HL-60 (cell line): Measurements from ENCODE around the gene RIPK3.

ENCODE experiments used
- DNase-seq, 2 experiments: peaks; one replicate each; pipeline ENCODE4 v3.0.0-alpha.2; 2010 to 2020; ENCODE audit warnings: low read depth in 1 of 2, low spot score in 1 of 2
- H3K27ac ChIP-seq: fragments of 250-450 bp; sonication (Bioruptor Pico); replicated peaks from 2 replicates; pipeline ENCODE4 v1.5.1; 2020; ENCODE audit warnings: mild to moderate bottlenecking, moderate library complexity
- H3K27me3 ChIP-seq: fragments of 250-450 bp; sonication (Bioruptor Pico); 2 replicates; pipeline ENCODE4 v1.5.1; 2021; ENCODE audit warnings: mild to moderate bottlenecking, moderate library complexity; ENCODE audit not compliant: insufficient read depth, poor library complexity, severe bottlenecking
- H3K4me3 ChIP-seq: replicated peaks from 2 replicates; pipeline ENCODE4 v1.5.1; 2011; ENCODE audit warnings: mild to moderate bottlenecking, control low read depth, low read length; ENCODE audit not compliant: insufficient read depth
- GABPA ChIP-seq: IDR thresholded peaks from 2 replicates; pipeline ENCODE4 v1.6.1; 2012; ENCODE audit warnings: low read depth
- POLR2AphosphoS5 ChIP-seq: IDR thresholded peaks from 2 replicates; pipeline ENCODE4 v1.6.1; 2012; ENCODE audit warnings: low read depth
- SPI1 ChIP-seq: IDR thresholded peaks from 2 replicates; pipeline ENCODE4 v1.6.1; 2012; ENCODE audit warnings: low read depth, mild to moderate bottlenecking, borderline replicate concordance
- TF ChIP-seq, protein P1 (sequence below): IDR thresholded peaks from one replicate; pipeline ENCODE4 v1.5.1; 2011; ENCODE audit warnings: low read length, control low read depth, inconsistent platforms; ENCODE audit not compliant: insufficient read depth
- TF ChIP-seq, protein P2 (sequence below): IDR thresholded peaks from 2 replicates; pipeline ENCODE4 v1.6.1; 2012; ENCODE audit warnings: low read depth; ENCODE audit not compliant: insufficient replicate concordance

The RIPK3 gene

DNA sequence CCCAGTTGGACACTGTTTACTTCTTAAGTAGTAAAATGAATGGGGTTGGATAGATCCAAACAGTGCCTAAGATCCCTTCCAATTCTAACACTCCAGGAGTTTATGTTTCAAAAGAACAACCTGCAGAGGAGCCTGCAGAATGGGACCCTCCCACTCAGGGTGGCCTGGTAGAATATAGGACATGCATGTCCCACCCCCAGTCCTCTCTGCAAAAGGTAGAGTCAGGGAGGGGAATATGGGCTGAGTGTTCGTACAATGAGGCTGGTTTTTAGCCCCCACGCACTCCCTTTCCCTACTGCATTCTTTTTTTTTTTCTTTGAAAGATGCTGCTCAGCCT lies 47.2 kb upstream of the RIPK3 start:
- H3K27ac ChIP-seq, result no peak overlapping the region
- DNase-seq, result no peak
- H3K4me3 ChIP-seq, result no peak overlapping the region
- H3K27me3 ChIP-seq, result no peaks in the 10 kb centered on the region
- TF ChIP-seq, protein P1, sequence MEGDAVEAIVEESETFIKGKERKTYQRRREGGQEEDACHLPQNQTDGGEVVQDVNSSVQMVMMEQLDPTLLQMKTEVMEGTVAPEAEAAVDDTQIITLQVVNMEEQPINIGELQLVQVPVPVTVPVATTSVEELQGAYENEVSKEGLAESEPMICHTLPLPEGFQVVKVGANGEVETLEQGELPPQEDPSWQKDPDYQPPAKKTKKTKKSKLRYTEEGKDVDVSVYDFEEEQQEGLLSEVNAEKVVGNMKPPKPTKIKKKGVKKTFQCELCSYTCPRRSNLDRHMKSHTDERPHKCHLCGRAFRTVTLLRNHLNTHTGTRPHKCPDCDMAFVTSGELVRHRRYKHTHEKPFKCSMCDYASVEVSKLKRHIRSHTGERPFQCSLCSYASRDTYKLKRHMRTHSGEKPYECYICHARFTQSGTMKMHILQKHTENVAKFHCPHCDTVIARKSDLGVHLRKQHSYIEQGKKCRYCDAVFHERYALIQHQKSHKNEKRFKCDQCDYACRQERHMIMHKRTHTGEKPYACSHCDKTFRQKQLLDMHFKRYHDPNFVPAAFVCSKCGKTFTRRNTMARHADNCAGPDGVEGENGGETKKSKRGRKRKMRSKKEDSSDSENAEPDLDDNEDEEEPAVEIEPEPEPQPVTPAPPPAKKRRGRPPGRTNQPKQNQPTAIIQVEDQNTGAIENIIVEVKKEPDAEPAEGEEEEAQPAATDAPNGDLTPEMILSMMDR, result no peak

DNA sequence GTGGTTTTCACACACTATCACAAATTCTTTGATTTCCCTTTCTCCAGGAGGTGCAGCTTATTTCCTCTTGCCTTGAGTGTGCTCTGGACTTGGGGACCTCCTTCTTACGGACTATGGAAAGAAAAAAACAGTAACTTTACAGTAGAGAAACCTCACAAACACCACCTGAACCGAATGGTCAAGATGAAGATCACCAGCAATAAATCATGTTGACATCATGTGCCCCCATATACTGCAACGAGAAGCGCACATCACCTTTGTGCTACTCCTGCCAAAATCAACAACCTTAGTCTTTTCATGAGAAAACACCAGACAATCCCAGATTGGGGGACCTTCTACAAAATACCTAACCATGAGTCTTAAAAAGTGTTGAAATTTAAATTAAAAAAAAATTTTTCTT lies 45.7 kb upstream of the RIPK3 start:
- no peak overlapping the region for H3K4me3 ChIP-seq
- DNase-seq, result no peak
- TF ChIP-seq POLR2AphosphoS5 (no peak), SPI1 (no peak)
- H3K27me3 ChIP-seq, result no peaks in the 10 kb centered on the region
- H3K27ac ChIP-seq, result no peak overlapping the region

DNA sequence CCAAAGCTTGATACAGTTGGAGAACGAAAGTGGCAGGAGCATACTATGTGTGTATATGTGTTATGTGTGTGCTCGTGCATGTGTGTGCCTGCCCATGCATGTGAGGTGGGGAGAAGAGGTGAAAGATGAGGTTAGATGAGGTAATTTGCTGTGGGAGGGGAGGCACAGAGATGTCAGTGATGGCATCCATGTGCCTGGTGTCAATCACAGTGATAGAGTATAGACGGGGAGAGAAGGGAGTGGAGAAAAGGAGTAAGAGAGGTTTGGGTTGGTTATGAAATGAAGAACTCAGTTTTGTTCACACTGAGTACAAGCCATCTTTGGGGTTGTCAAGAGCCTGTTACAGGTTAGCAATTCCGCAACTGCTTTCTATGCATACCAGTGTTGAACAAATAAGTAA lies 44.4 kb upstream of the RIPK3 start:
- no peak for DNase-seq
- Histone ChIP-seq H3K27me3 (no peaks in the 10 kb centered on the region), H3K27ac (no peak overlapping the region), H3K4me3 (no peak overlapping the region)
- TF ChIP-seq, protein P2, sequence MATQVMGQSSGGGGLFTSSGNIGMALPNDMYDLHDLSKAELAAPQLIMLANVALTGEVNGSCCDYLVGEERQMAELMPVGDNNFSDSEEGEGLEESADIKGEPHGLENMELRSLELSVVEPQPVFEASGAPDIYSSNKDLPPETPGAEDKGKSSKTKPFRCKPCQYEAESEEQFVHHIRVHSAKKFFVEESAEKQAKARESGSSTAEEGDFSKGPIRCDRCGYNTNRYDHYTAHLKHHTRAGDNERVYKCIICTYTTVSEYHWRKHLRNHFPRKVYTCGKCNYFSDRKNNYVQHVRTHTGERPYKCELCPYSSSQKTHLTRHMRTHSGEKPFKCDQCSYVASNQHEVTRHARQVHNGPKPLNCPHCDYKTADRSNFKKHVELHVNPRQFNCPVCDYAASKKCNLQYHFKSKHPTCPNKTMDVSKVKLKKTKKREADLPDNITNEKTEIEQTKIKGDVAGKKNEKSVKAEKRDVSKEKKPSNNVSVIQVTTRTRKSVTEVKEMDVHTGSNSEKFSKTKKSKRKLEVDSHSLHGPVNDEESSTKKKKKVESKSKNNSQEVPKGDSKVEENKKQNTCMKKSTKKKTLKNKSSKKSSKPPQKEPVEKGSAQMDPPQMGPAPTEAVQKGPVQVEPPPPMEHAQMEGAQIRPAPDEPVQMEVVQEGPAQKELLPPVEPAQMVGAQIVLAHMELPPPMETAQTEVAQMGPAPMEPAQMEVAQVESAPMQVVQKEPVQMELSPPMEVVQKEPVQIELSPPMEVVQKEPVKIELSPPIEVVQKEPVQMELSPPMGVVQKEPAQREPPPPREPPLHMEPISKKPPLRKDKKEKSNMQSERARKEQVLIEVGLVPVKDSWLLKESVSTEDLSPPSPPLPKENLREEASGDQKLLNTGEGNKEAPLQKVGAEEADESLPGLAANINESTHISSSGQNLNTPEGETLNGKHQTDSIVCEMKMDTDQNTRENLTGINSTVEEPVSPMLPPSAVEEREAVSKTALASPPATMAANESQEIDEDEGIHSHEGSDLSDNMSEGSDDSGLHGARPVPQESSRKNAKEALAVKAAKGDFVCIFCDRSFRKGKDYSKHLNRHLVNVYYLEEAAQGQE, result no peak
- TF ChIP-seq, protein P1, result no peak
- TF ChIP-seq GABPA, result no peak
- no peak for TF ChIP-seq POLR2AphosphoS5
- TF ChIP-seq SPI1, result no peak

DNA sequence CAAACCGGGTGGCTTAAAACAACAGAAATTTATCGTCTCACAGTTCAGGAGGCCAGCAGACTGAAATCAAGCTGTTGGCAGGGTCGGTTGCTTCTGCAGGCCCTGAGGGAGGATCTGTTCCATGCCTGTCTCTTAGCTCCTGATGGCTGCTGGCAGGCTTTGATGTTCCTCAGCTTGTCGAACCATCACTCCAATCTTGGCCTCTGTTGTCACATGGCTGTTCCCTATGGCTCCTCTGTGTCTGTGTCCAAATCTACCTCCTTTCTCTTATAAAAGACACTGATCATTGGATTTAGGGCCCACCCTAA lies 42.2 kb upstream of the RIPK3 start:
- Histone ChIP-seq H3K27ac (no peak overlapping the region), H3K4me3 (no peak overlapping the region), H3K27me3 (no peaks in the 10 kb centered on the region)
- TF ChIP-seq POLR2AphosphoS5, result no peak
- TF ChIP-seq, protein P1, result no peak
- TF ChIP-seq GABPA, result no peak
- TF ChIP-seq SPI1, result no peak
- TF ChIP-seq, protein P2, result no peak
- DNase-seq, result no peak
